ENCODE results near the gene MMP17. TPM values are rescaled to one million over a fixed set of nuclear protein-coding genes. Genes with fewer than 3 reads are reported as not detected.

MMP17 gene
- total RNA-seq, 2 donors from 2014 or later, result 1.3 to 1.9 TPM

- Histone ChIP-seq H3K27me3 (no peaks in the 10 kb centered on the region), H3K36me3 (no peaks in the 10 kb centered on the region), H3K9ac (ENCODE audit: low read depth in 2 of 2, low read length in 2 of 2) (peak overlapping the region; percentile 77 to 92), H3K4me3 (peak overlapping the region; percentile 59), H3K9me3 (no peaks in the 10 kb centered on the region), H3K4me1 (peaks cover 5% of the 10 kb centered on the region), H3K27ac (peak overlapping the region; percentile 92)
- intact Hi-C loops (cut with DNase I), result loop anchor here (10.0 kb wide), 1 partner anchor 48 kb away; the partner anchor contains the start of gene EP400
- DNase-seq, result no peak
- TF ChIP-seq, protein P1, sequence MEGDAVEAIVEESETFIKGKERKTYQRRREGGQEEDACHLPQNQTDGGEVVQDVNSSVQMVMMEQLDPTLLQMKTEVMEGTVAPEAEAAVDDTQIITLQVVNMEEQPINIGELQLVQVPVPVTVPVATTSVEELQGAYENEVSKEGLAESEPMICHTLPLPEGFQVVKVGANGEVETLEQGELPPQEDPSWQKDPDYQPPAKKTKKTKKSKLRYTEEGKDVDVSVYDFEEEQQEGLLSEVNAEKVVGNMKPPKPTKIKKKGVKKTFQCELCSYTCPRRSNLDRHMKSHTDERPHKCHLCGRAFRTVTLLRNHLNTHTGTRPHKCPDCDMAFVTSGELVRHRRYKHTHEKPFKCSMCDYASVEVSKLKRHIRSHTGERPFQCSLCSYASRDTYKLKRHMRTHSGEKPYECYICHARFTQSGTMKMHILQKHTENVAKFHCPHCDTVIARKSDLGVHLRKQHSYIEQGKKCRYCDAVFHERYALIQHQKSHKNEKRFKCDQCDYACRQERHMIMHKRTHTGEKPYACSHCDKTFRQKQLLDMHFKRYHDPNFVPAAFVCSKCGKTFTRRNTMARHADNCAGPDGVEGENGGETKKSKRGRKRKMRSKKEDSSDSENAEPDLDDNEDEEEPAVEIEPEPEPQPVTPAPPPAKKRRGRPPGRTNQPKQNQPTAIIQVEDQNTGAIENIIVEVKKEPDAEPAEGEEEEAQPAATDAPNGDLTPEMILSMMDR (IDR thresholded peaks at IDR 0.05), result no peak
These were observed 68.6 kb downstream of the MMP17 start for GRCh38 chr12:131896811-131897270.

DNA sequence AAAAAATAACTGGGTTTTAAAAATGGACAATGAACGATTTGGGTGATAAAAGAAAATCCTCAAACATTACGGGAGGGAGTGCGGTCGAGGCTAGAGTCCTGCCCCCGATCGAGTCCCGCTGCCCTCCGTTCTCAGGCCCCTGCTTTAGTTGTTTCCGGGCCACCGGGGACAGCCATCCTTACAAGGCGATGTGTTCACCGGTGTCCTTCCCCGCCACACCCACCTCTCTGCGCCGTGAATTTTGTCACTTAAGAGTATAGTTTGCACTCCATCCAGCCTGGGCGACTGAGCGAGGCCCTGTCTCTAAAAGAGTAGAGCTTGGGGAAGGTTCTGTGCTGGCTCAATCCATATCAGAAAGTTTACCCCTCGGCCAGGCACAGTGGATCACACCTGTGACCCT, 69.1 kb downstream of the MMP17 start:
- H3K36me3 ChIP-seq, result no peaks in the 10 kb centered on the region
- no peak overlapping the region for H3K4me3 ChIP-seq
- intact Hi-C loops (cut with DNase I), result loop anchor here (10.0 kb wide), 1 partner anchor 48 kb away; the partner anchor contains the start of gene EP400
- peaks cover 5% of the 10 kb centered on the region for H3K4me1 ChIP-seq
- TF ChIP-seq, protein P1 (IDR thresholded peaks at IDR 0.05), result no peak
- no peaks in the 10 kb centered on the region for H3K27me3 ChIP-seq
- no peaks in the 10 kb centered on the region for H3K9me3 ChIP-seq
- H3K9ac ChIP-seq (ENCODE audit: low read depth in 2 of 2, low read length in 2 of 2), result no peak overlapping the region
- DNase-seq, result no peak
- H3K27ac ChIP-seq, result peak overlapping the region; percentile 92

GRCh38 chr12:131897875-131898274, 69.7 kb downstream of the MMP17 start:
- no peaks in the 10 kb centered on the region for H3K36me3 ChIP-seq
- H3K27me3 ChIP-seq, result no peaks in the 10 kb centered on the region
- no peak overlapping the region for H3K4me3 ChIP-seq
- DNase-seq, result no peak
- TF ChIP-seq, protein P1 (IDR thresholded peaks at IDR 0.05), result no peak
- H3K27ac ChIP-seq, result no peak overlapping the region
- intact Hi-C loops (cut with DNase I), result loop anchor here (10.0 kb wide), 1 partner anchor 47 kb away; the partner anchor contains the start of gene EP400
- H3K9ac ChIP-seq (ENCODE audit: low read depth in 2 of 2, low read length in 2 of 2), result no peak overlapping the region
- H3K4me1 ChIP-seq, result peaks cover 5% of the 10 kb centered on the region
- no peaks in the 10 kb centered on the region for H3K9me3 ChIP-seq

DNA sequence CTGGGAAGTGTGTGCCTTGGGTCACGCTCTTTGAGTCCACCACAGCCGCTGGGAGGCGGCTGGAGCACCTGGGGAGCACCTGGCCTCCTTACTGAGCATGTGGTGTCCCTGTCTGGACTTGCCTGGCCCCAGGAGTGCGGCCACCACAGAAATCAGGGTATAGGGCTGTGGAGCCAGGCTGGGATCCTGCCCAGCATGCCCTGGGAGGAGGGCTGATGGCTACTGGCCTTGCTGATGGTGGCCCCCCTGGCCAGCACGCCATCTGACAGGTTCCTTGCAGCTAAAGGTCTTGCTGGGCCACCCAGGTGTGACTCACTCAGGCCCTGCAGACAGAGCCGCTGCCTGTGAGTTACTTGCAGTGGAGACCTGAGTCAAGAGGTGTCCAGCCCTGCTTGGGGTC, 72.2 kb downstream of the MMP17 start:
- TF ChIP-seq, protein P1 (IDR thresholded peaks at IDR 0.05), result no peak
- Histone ChIP-seq H3K27me3 (no peaks in the 10 kb centered on the region), H3K36me3 (no peaks in the 10 kb centered on the region), H3K4me1 (peaks cover 5% of the 10 kb centered on the region), H3K4me3 (no peak overlapping the region), H3K27ac (no peak overlapping the region), H3K9ac (ENCODE audit: low read depth in 2 of 2, low read length in 2 of 2) (no peak overlapping the region), H3K9me3 (no peaks in the 10 kb centered on the region)
- DNase-seq, result no peak
- intact Hi-C loops (cut with DNase I), result no loop called here

Other genes starting within 250 kb of the MMP17 start
- gene SFSWAP, start 117.3 kb upstream of the MMP17 start, total RNA-seq, result 10 to 100 TPM; 28.2 to 35.6 TPM
- gene ULK1, start 66.2 kb downstream of the MMP17 start, total RNA-seq, result 10 to 100 TPM; 20.3 to 31.9 TPM
- 10 to 100 TPM; 16.0 to 58.9 TPM for gene PUS1, start 100.9 kb downstream of the MMP17 start, total RNA-seq
- gene EP400, start 121.5 kb downstream of the MMP17 start, total RNA-seq, result 10 to 100 TPM; 23.3 to 39.0 TPM

All from colonic mucosa (tissue), 4 donors.